Ovary (tissue), 1 donor: ENCODE measurements around the gene DPF3.

Experiments used
- EP300 ChIP-seq: sonication (generic); formaldehyde crosslinking; IDR thresholded peaks from one replicate; pipeline ENCODE4 v1.6.1; 2017; ENCODE audit warnings: antibody characterized with exemption
- POLR2A ChIP-seq: fragments of 450-650 bp; IDR thresholded peaks from one replicate; pipeline ENCODE4 v1.6.1; 2017; ENCODE audit warnings: antibody characterized with exemption, mild to moderate bottlenecking, moderate library complexity

GRCh38 chr14:72880164-72880563, 13.7 kb downstream of the DPF3 start:
- TF ChIP-seq EP300 (no peak), POLR2A (no peak)
